AG08396 (cell line): Measurements from ENCODE around the gene KLHDC8A.
A peak's percentile ranks its signal among the peaks of the same experiment; 100 is the strongest.
"Not testable (repeated sequence)": the region's sequence is repeated elsewhere in the genome, so short reads cannot be mapped to it uniquely, and the experiment has no call there.

Experiments used
- DNase-seq: peaks from one replicate; pipeline ENCODE4 v3.0.0; 2012; ENCODE audit warnings: low spot score, mixed read lengths

The KLHDC8A gene

DNA sequence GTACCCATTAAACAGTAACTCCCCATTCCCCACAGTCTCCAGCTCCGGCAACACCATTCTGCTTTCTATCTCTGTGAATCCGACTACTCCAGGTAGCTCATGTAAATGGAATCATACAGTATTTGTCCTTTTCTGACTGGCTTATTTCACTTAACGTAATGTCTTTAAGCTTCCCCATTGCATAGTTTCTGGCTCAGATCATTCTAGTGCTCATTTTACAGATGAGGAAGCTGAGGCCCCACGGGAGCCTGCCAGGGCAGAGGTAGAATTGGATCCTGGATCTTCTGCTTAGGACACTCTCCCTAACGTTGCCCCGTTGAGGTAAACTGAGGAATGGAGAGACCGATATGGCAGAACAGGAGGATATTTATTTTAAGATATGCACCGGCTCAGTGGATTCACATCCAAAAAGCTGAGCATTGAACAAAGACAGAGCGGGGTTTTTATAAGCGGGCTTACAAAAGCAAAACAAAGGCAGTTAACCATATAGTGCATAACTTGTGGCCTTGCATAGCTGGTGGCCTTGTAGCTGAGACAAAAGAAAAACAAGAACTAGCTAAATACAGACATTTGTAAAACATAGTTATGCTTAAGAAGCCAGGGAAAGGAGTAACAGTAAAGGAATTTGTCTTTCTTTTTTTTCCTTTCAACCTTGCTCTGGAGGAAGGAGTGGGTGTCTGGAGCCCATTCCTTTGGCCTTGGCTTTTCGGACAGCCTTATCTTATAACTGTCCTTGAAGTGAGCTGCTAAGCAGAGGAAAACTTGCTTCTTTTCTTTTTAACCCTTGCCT lies 15.3 kb upstream of the KLHDC8A start:
- no peak for DNase-seq

DNA sequence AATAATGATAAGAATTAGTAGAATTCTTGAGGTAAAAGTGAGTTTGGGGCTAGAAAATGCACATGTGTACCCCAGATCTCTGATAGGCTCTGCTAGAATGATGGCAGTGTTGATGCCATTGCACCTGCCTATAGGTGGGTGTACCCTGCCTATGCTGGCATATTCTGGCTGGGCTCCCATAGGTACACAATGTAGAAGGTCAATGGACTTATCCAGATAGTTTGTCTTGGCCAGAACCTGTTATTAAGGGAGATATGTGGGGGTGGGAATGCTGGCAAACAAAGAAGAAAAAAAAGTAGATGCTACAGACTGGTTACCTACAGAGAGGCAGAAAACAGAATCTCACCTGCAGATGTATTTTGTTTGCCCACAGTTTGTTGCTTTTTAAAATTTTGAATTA lies 14.1 kb upstream of the KLHDC8A start:
- no peak for DNase-seq

DNA sequence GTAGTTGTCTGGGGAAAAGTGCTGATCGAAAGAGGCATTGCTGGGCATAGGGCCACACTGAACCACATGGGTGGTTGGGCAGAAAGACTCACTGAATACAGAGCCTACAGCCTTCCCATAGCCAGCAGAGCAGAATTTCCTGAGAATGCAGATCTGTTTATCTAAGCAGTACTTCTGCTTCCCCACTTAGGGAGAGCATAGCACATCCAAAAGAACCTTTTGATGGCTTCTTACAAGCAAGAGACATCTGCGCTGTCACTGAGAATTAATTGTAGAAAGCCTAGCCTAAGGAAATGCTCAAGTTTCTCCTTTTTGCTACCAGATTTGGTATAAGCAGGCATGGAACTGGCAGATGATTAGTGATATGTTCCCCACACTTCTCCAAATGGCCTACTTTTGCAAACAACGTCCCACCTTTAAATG lies 13.0 kb upstream of the KLHDC8A start:
- DNase-seq, result no peak

DNA sequence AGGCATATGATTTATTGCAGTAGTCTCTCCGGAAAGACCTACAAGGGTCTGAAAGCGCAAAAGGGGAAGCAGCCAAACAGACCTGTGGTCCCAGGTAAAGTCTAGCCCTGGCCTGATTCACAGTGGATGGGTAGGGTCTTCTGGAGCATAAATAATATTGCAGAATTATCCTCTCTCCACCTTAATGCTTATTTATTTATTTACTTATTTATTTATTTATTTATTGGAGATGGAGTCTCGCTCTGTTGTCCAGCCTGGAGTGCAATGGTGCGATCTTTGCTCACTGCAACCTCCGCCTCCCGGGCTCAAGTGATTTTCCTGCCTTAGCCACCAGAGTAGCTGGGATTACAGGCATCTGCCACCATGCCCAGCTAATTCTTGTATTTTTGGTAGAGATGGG lies 11.8 kb upstream of the KLHDC8A start:
- no peak for DNase-seq

DNA sequence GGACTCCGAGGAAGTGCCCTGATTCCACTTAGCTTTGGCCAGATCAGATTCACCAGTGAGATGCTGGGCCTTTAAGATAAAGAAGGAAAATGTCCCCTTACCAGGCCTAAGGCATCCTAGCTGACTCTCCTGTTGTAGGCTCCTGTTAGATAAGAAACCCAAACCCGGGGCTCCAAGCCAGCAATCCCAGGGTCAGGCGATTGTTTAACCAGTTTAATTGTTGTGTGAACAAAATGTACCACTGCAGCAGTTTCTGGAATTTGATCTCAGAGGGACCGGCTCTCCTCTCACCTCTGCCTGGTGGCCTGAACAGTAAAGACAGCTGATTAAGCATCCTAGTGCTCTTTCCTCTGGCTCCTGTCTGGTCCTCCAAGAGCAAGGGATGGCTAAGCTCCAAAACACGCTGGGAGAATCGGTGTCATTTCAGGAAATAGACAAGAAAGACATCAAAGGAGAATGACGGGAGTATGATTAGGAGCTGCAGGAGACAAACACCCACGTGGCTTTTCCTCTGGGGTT lies 9.3 kb upstream of the KLHDC8A start:
- no peak for DNase-seq

DNA sequence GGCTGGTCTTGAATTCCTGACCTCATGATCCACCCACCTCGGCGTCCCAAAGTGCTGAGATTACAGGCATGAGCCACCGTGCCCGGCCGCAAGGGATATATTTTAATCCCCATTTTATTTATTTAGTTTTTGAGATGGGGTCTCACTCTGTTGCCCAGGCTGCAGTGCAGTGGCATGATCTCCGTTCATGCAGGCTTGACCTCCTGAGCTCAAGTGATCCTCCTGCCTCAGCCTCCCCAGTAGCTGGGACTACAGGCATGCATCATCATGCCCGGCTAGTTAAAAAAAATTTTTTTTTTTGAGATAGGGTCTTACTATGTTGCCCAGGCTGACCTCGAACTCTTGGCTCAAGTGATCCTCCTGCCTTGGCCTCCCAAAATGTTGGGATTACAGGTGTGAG lies 8.4 kb upstream of the KLHDC8A start:
- DNase-seq, result not testable (repeated sequence)

- DNase-seq, result no peak
These were observed 4.2 kb upstream of the KLHDC8A start for GRCh38 chr1:205360891-205361290.

DNA sequence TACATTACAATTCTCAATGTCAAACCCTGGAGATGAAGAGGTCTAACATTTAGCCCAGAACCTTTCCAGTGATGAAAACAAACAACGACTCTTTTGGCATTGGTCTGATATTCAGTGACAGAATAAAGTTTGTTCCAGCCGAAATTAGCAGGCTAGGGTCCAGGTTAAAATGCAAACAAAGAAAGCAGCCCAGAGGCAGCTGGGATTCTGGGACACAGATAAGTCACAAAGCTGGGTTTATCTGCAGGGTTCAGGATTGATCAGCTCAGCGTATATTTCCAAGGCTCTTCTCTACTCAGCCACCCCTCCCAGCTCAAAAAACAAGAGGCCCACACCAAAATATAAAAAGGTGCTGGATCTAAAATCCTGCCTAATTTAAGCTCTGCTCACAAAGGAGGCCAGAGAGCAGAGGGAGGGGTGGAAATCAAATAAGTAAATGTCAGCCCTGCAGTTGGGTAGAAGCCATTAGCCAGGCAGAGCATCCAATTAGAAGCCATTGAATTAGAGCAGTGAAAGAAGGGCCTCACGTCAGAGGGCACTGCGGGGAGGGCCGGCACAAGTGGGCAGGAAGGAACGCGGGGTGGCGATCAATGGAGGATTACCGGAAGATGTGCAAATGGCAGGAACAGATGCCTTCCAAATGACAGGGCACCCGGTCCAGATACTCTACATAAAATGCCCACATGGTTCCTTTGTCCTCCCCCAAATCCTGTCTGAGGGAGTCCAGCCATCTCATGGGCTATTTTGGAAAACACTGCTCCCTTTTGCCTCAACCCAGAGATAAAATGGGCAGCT lies 3.2 kb upstream of the KLHDC8A start:
- DNase-seq, result no peak

DNA sequence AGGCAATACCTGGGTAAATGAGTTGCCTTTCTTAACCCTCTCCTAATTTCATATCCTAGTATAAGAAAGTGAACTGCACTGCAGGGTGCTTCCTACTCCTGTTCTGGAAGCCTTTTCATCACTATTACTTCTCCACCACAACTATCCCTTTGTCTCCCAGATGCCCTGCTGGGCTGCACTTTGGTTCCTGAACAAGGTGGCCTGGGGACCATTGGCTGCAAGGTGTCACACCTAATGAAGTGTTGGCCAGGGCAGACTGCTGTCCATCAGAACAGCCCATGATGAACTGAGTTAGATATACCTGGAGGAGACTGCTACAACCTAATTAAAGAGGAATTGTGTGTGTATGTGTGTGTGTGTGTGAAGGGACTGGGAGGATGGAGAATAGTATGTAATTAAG lies 1.9 kb upstream of the KLHDC8A start:
- no peak for DNase-seq

DNA sequence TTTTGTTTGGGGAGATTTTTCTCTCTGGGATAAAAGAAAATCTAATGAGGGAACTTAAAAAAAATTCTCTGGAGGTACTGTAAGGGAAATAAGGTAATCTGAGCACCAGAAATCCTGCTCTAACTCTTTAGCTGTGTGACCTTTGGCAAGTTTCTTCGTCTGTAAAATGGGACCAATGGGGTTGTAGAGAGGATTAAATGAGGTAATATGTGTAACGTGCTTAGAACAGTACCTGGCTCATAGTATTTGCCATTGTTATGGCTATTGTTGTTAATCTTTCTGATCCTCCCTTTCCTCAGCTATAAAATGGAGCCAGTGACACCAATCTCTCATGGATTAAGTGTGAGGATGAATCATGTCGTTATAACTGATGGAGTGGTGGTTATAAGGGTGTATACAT lies 845 bp upstream of the KLHDC8A start:
- DNase-seq, result no peak

DNA sequence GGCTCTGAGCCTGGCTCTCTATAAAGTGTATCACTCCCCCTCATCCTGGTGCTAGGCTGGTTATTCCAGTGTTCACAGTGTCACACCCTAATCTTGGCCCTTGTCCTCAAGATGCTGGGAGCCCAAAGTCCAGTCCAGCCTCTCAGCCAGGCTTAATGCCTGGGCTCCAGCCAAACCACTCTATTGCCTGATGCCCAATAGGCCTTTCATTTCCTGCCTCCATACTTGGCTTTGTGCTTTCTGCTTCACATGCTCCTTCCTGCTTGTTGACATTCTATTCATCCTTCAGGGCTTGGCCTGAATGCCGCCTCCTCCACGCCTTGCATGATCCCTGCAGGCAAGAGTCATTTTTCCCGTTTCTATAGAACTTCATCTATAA lies 1.7 kb downstream of the KLHDC8A start:
- DNase-seq, result no peak

- DNase-seq, result peak; percentile 45
These were observed 2.3 kb downstream of the KLHDC8A start for GRCh38 chr1:205354259-205355074.

GRCh38 chr1:205353612-205354011 lies 3.1 kb downstream of the KLHDC8A start:
- no peak for DNase-seq

DNA sequence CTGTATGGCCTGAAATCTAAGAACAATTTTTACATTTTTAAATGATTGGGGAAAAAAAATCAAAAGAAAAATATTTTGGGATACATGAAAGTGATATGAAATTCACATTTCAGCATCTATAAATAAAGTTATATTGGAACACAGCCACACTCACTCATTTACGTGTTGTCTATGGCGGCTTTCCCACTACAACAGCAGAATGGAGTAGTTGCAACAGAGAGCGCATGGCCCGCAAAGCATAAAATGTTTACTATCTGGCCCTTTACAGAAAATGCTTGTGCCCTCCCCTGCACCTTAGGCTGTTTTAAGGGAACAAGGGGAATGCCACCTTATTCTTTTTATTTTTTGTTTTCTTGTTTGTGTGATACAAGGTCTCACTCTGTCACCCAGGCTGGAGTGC lies 3.5 kb downstream of the KLHDC8A start:
- DNase-seq, result no peak

- no peak for DNase-seq
These were observed 4.6 kb downstream of the KLHDC8A start for GRCh38 chr1:205351984-205352713.

- DNase-seq, result no peak
These were observed 6.0 kb downstream of the KLHDC8A start for GRCh38 chr1:205350691-205351141.

GRCh38 chr1:205350124-205350523 lies 6.6 kb downstream of the KLHDC8A start:
- DNase-seq, result no peak

DNA sequence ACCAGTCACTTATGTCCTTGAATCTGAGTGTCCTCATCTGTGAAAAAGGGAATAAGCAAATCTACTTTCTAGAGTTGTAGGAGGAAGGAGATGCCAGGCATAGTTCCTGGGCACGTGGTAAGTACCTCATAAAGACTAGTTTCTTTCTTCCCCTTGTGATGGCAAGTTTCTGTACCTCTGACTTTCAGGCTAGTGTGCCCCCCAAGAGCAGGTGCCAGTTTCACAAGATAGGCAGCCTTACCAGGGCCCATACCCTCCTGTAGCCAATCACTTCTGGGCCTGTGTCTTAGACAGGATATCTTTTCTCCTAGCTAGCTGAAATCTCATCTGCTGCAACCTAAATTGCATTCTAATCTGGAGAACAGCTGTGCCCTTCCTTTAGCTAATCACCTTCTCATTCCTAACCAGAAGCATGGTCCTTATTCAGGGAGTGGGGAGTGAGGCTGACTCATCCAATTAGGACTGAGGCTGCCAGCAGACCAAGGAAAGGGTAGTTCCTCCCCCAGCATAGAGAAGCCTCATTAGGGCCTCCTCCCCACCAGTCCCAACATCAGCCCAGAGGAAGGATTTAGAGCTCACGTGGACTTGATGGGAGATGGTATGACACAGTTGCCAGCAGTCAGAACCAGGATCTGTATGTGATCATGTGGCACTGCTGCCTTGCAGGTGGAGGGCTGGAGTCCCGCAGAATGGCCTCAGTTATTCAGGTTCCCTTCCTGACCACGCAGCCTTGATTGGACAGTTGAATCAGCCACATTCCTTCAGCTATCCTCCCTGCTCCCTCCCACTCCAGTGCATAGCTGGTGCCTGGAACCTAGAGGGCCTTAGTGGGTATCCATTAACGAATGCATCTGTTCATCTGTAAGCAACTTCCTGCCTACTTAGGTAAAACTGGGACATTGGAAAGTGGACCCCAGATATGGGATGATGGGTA lies 7.9 kb downstream of the KLHDC8A start:
- DNase-seq, result no peak

- DNase-seq, result no peak
These were observed 9.7 kb downstream of the KLHDC8A start for GRCh38 chr1:205346956-205347574.

DNA sequence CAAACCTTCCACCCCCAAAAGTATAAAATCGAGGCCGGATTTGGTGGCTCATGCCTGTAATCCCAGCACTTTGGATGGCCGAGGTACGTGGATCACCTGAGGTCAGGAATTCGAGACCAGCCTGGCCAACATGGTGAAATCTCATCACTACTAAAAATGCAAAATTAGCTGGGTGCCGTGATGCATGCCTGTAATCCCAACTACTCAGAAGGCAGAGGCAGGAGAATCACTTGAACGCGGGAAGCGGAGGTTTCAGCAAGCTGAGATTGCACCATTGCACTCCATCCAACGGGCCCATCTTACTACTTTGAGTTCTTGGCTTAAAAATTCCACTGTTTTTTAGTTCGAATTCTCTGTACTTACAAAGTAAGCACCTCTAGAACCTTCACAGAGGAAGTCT lies 11.0 kb downstream of the KLHDC8A start:
- no peak for DNase-seq
